Chondrocyte (in vitro differentiated cells): ENCODE measurements around the gene HDAC4. TPM values are rescaled to one million over a fixed set of nuclear protein-coding genes. Genes with fewer than 3 reads are reported as not detected.

Experiments used
- DNase-seq: peaks from one replicate; pipeline ENCODE4 v3.0.0; 2021; ENCODE audit warnings: mixed read lengths, low spot score
- H3K27ac Mint-ChIP-seq: one replicate; pipeline ENCODE4 v1.8.0; 2021; ENCODE audit warnings: mild to moderate bottlenecking, moderate library complexity, mixed read lengths; ENCODE audit not compliant: unreplicated experiment
- H3K27me3 Mint-ChIP-seq: 2 replicates; pipeline ENCODE4 v1.8.0; 2021; ENCODE audit warnings: low read depth, mixed read lengths
- H3K36me3 Mint-ChIP-seq: 2 replicates; pipeline ENCODE4 v1.8.0; 2021; ENCODE audit warnings: low read depth, mixed read lengths
- H3K4me1 Mint-ChIP-seq: 2 replicates; pipeline ENCODE4 v1.8.0; 2021; ENCODE audit warnings: low read depth, mild to moderate bottlenecking, mixed read lengths
- H3K4me3 Mint-ChIP-seq: one replicate; pipeline ENCODE4 v1.8.0; 2021; ENCODE audit warnings: mild to moderate bottlenecking, moderate library complexity, mixed read lengths; ENCODE audit not compliant: unreplicated experiment
- H3K9me3 Mint-ChIP-seq: 2 replicates; pipeline ENCODE4 v1.8.0; 2021; ENCODE audit warnings: low read depth, mixed read lengths
- total RNA-seq: library from RNA; stranded (reverse); gene quantifications from 3 replicates; pipeline ENCODE4 v1.2.1, GENCODE V29; 2021
- TF ChIP-seq, protein P1 (sequence below): fragments of 200-600 bp; sonication (generic); IDR thresholded peaks from 2 replicates; pipeline ENCODE4 v1.5.0; 2021; ENCODE audit warnings: antibody characterized with exemption, mild to moderate bottlenecking, moderate library complexity

The HDAC4 gene
- total RNA-seq, 1 donor from 2014 or later, result 22.3 TPM

DNA sequence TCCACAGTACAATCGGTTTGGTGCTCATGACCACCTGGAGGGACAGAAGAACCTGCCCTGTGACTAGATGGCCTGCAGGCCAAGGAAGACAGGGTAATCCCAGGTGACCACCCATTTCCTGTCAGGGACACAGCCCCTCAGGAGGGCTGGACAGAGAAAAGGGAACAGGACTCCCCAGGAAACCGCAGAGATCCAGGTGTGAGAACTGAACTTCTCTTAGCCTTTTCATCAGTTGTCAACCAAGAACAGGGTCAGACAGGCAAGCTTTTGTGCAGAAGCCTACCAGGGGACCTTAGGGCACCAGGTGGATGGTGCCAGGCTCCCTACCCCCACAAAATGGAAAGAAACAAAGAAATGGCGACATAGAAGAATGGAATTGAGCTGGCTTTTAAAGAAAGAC, 132.3 kb downstream of the HDAC4 start:
- H3K9me3 Mint-ChIP-seq, result no peaks in the 10 kb centered on the region
- no peaks in the 10 kb centered on the region for H3K36me3 Mint-ChIP-seq
- no peak for DNase-seq
- H3K4me3 Mint-ChIP-seq, result no peak overlapping the region
- TF ChIP-seq, protein P1, sequence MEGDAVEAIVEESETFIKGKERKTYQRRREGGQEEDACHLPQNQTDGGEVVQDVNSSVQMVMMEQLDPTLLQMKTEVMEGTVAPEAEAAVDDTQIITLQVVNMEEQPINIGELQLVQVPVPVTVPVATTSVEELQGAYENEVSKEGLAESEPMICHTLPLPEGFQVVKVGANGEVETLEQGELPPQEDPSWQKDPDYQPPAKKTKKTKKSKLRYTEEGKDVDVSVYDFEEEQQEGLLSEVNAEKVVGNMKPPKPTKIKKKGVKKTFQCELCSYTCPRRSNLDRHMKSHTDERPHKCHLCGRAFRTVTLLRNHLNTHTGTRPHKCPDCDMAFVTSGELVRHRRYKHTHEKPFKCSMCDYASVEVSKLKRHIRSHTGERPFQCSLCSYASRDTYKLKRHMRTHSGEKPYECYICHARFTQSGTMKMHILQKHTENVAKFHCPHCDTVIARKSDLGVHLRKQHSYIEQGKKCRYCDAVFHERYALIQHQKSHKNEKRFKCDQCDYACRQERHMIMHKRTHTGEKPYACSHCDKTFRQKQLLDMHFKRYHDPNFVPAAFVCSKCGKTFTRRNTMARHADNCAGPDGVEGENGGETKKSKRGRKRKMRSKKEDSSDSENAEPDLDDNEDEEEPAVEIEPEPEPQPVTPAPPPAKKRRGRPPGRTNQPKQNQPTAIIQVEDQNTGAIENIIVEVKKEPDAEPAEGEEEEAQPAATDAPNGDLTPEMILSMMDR, result no peak
- H3K4me1 Mint-ChIP-seq, result peaks cover 63% of the 10 kb centered on the region
- peak overlapping the region; percentile 93 for H3K27ac Mint-ChIP-seq
- H3K27me3 Mint-ChIP-seq, result no peaks in the 10 kb centered on the region

GRCh38 chr2:239268082-239268481, 132.7 kb downstream of the HDAC4 start:
- H3K27me3 Mint-ChIP-seq, result no peaks in the 10 kb centered on the region
- H3K4me3 Mint-ChIP-seq, result peak overlapping the region; percentile 16
- no peak for DNase-seq
- TF ChIP-seq, protein P1, result no peak
- peak overlapping the region; percentile 93 for H3K27ac Mint-ChIP-seq
- H3K9me3 Mint-ChIP-seq, result no peaks in the 10 kb centered on the region
- H3K36me3 Mint-ChIP-seq, result no peaks in the 10 kb centered on the region
- peaks cover 63% of the 10 kb centered on the region for H3K4me1 Mint-ChIP-seq

- no peaks in the 10 kb centered on the region for H3K9me3 Mint-ChIP-seq
These were observed 133.4 kb downstream of the HDAC4 start for GRCh38 chr2:239267288-239267951.

GRCh38 chr2:239266779-239267287, 134.0 kb downstream of the HDAC4 start:
- TF ChIP-seq, protein P1, result no peak
- Mint-ChIP-seq H3K36me3 (no peaks in the 10 kb centered on the region), H3K27ac (peak overlapping the region; percentile 93), H3K4me1 (peaks cover 57% of the 10 kb centered on the region), H3K27me3 (no peaks in the 10 kb centered on the region), H3K4me3 (no peak overlapping the region), H3K9me3 (no peaks in the 10 kb centered on the region)
- DNase-seq, result no peak

More at GRCh38 chr2:239267288-239267951, 133.4 kb downstream of the HDAC4 start:
- peak overlapping the region; percentile 93 for H3K27ac Mint-ChIP-seq
- H3K4me1 Mint-ChIP-seq, result peaks cover 63% of the 10 kb centered on the region
- no peaks in the 10 kb centered on the region for H3K36me3 Mint-ChIP-seq
- DNase-seq, result no peak
- TF ChIP-seq, protein P1, result peak; percentile 68
- H3K27me3 Mint-ChIP-seq, result no peaks in the 10 kb centered on the region
- H3K4me3 Mint-ChIP-seq, result peak overlapping the region; percentile 0

DNA sequence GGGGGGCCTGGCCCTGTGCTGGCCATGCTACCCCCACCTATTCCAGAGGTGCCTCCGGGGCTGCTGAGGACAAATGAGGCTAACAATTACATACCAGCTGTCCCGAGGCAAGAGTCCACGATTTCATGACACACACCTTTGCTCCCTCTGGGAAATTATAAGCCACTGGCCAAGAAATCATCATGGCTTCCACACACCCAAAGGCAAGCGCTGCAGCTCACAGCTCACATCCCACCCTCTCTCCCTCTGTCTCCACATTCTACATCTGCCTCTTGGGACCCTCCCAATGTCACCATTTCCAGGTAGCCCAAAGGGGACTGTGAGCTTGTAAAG, 134.4 kb downstream of the HDAC4 start:
- H3K36me3 Mint-ChIP-seq, result no peaks in the 10 kb centered on the region
- H3K27me3 Mint-ChIP-seq, result no peaks in the 10 kb centered on the region
- peak overlapping the region; percentile 27 for H3K27ac Mint-ChIP-seq
- no peaks in the 10 kb centered on the region for H3K9me3 Mint-ChIP-seq
- no peak for DNase-seq
- H3K4me1 Mint-ChIP-seq, result peaks cover 53% of the 10 kb centered on the region
- TF ChIP-seq, protein P1, result no peak
- H3K4me3 Mint-ChIP-seq, result no peak overlapping the region
